KOPT-K1 (cell line): ENCODE results near the gene MAP2K3.

ENCODE experiments used
- H3K27ac ChIP-seq: fragments of 200-600 bp; sonication (generic); 2 replicates; pipeline ENCODE4 v1.5.1; 2016; ENCODE audit warnings: antibody characterized with exemption, mild to moderate bottlenecking, low read depth, low read length; ENCODE audit not compliant: poor library complexity, severe bottlenecking
- H3K36me3 ChIP-seq: fragments of 200-600 bp; sonication (generic); 2 replicates; pipeline ENCODE4 v1.5.1; 2017; ENCODE audit warnings: antibody characterized with exemption, mild to moderate bottlenecking, low read length, moderate library complexity; ENCODE audit not compliant: insufficient read depth
- H3K9me3 ChIP-seq: fragments of 200-600 bp; sonication (generic); 2 replicates; pipeline ENCODE4 v1.5.1; 2017; ENCODE audit warnings: antibody characterized with exemption, low read length, mild to moderate bottlenecking; ENCODE audit not compliant: insufficient read depth, poor library complexity, severe bottlenecking

The MAP2K3 gene

DNA sequence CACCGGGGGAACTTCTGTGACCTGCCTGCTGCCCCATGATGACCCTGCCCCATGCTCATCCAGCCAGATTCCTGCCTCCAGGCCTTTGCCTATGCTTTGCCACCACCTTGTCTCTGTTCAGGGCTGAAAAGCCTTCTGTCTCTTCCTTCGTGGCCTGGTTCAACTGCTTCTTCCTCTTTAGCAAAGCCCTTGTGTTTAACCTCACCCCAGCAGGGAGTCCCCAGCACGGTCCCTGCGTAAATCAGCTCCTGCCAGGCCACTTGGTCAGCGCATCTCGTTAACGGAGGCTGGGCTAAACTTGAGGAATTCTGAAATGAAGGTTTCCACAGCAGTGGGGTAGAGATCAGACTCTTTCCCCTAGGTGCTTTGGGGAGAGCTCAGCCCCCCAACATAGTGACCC is 75.5 kb downstream of the MAP2K3 start:
- no peaks in the 10 kb centered on the region for H3K9me3 ChIP-seq
- H3K36me3 ChIP-seq, result no peaks in the 10 kb centered on the region
- no peak overlapping the region for H3K27ac ChIP-seq

DNA sequence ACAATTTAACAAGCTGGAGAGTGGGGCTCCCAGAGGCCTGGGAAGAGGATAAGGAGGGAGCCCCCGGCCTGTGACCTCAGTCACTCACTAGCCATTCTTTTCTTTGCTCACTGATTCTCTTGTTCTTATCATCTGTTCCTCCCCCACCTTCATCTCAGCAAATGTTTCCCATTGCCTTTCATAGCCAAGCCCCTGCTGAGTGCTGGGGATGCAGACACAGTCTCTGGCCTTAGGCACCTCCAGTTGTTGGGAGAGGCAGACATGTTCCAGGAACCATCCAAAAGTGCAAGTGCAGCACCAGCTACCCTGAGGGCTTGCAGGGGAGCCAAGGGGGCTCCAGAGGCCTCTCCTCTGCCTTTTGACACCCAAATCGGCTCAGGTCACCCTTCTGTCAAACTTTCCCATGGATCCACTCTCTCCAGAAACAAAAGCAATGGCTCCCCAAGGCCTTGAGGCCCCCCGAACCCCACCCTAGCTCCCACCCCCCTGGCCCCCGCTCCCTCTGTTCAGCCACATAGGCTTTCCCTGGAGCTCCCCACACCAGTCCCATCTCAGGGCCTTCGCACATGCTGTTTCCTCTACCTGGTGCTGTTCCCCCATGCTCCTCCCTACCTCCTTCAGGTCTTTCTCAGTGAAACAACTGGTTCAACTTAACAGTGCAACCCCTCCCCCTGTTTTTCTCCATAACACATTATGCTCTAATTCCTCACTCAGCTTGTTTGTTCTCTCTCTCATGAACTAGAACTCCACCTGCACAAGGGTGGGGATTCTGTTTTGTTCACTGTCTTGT is 76.7 kb downstream of the MAP2K3 start:
- H3K36me3 ChIP-seq, result no peaks in the 10 kb centered on the region
- H3K27ac ChIP-seq, result no peak overlapping the region

GRCh38 chr17:21362331-21362931 is 77.9 kb downstream of the MAP2K3 start:
- Histone ChIP-seq H3K9me3 (no peaks in the 10 kb centered on the region), H3K27ac (no peak overlapping the region), H3K36me3 (no peaks in the 10 kb centered on the region)

More for the DNA sequence above, 76.7 kb downstream of the MAP2K3 start:
- H3K9me3 ChIP-seq, result no peaks in the 10 kb centered on the region

GRCh38 chr17:21363776-21364642 is 79.5 kb downstream of the MAP2K3 start:
- Histone ChIP-seq H3K36me3 (no peaks in the 10 kb centered on the region), H3K9me3 (no peaks in the 10 kb centered on the region), H3K27ac (no peak overlapping the region)
